Fibroblast of lung (primary cell): ENCODE measurements around the gene TRPM4. TPM values are rescaled to one million over a fixed set of nuclear protein-coding genes. Genes with fewer than 3 reads are reported as not detected.
"Not testable (repeated sequence)": the region's sequence is repeated elsewhere in the genome, so short reads cannot be mapped to it uniquely, and the experiment has no call there.

Experiments used
- DNase-seq, 2 donors: peaks; one replicate each; pipeline versions ENCODE4 v3.0.0 to v3.0.0-alpha.2; 2010; ENCODE audit warnings: low read depth in 2 of 2
- H2AFZ ChIP-seq: 2 replicates; pipeline ENCODE4 v1.5.1; 2012; ENCODE audit warnings: low read length, control low read depth, inconsistent platforms
- H3K27ac ChIP-seq: 2 replicates; pipeline ENCODE4 v1.5.1; 2011; ENCODE audit warnings: low read length, control low read depth; ENCODE audit not compliant: insufficient read depth
- H3K27me3 ChIP-seq: 2 replicates; pipeline ENCODE4 v1.5.1; 2011; ENCODE audit warnings: mild to moderate bottlenecking, low read length; ENCODE audit not compliant: control insufficient read depth, insufficient read depth
- H3K36me3 ChIP-seq: 2 replicates; pipeline ENCODE4 v1.5.1; 2011; ENCODE audit warnings: low read length; ENCODE audit not compliant: control insufficient read depth, insufficient read depth
- H3K4me1 ChIP-seq: 2 replicates; pipeline ENCODE4 v1.5.1; 2011; ENCODE audit warnings: low read length; ENCODE audit not compliant: control insufficient read depth, insufficient read depth; ENCODE audit errors: extremely low read depth
- H3K4me2 ChIP-seq: 2 replicates; pipeline ENCODE4 v1.5.1; 2011; ENCODE audit warnings: low read length, control low read depth; ENCODE audit not compliant: insufficient read depth; ENCODE audit errors: extremely low read depth
- H3K4me3 ChIP-seq, 4 experiments: fragments of 200-600 bp in 1 of 4; sonication (generic) in 1 of 4; replicated peaks in 1 of 4; 2 replicates each; pipeline ENCODE4 v1.5.1; 2011 to 2016; ENCODE audit warnings: low read length in 4 of 4, low read depth in 3 of 4, mild to moderate bottlenecking in 3 of 4, control low read depth in 2 of 4, inconsistent platforms in 1 of 4, mixed read lengths in 1 of 4; ENCODE audit not compliant: insufficient read depth in 1 of 4; ENCODE audit errors: control extremely low read depth in 1 of 4
- H3K79me2 ChIP-seq: 2 replicates; pipeline ENCODE4 v1.5.1; 2012; ENCODE audit warnings: mild to moderate bottlenecking, low read length, inconsistent platforms; ENCODE audit not compliant: control insufficient read depth, insufficient read depth
- H3K9ac ChIP-seq: 2 replicates; pipeline ENCODE4 v1.5.1; 2011; ENCODE audit warnings: mild to moderate bottlenecking, low read length, control low read depth; ENCODE audit not compliant: insufficient read depth
- H3K9me3 ChIP-seq: 2 replicates; pipeline ENCODE4 v1.5.1; 2012; ENCODE audit warnings: low read depth, low read length; ENCODE audit not compliant: control insufficient read depth, insufficient read depth
- H4K20me1 ChIP-seq: 2 replicates; pipeline ENCODE4 v1.5.1; 2011; ENCODE audit warnings: low read length; ENCODE audit not compliant: control insufficient read depth, insufficient read depth; ENCODE audit errors: extremely low read depth
- EZH2 ChIP-seq: IDR thresholded peaks from 2 replicates; pipeline ENCODE4 v1.5.1; 2012; ENCODE audit warnings: low read length, control low read depth, mild to moderate bottlenecking; ENCODE audit errors: missing control alignments
- polyA plus RNA-seq, 2 donors: library from polyadenylated mRNA; depleted of rRNA in 1 of 2; stranded (reverse) in 1 of 2; unstranded in 1 of 2; fragments of >200 nt; gene quantifications; 2 replicates each; pipeline ENCODE4 v1.2.1, GENCODE V29; 2011 to 2012; ENCODE audit warnings: missing spikeins in 1 of 2
- total RNA-seq: library from RNA; depleted of rRNA; stranded (reverse); fragments of >200 nt; gene quantifications from 2 replicates; pipeline ENCODE4 v1.2.1, GENCODE V29; 2014
- TF ChIP-seq, protein P1 (sequence below), 2 donors: IDR thresholded peaks in 1 of 2; conservative IDR thresholded peaks in 1 of 2; 1 replicate in 1 of 2; 2 replicates in 1 of 2; pipeline ENCODE4 v1.5.1; 2011 to 2012; ENCODE audit warnings: low read length in 2 of 2, control low read depth in 1 of 2, inconsistent platforms in 1 of 2, low read depth in 1 of 2, mild to moderate bottlenecking in 1 of 2

The TRPM4 gene
- total and polyA plus RNA-seq, 2 donors (not counting 1 experiment from before 2014, with no cell fraction given): 6.7 to 18.7 TPM

DNA sequence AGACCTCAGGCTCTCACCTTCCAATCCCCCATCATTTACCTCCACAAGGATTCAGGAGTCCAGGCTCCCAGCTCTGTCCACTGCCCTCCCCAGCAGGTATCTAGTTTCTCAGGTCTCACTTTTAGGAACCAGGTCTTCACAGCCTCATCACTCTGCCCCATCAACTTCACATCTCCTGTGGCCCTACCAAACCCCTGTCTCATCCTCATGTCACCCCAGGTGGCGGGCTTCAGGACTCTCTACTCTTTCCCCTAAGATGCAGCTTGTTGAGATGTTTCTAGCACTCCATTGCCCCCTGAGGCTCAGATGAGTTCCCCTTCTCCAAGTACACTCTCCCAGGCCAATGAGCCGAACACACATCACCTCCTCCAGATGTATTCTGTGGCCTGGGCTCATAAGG is 36.7 kb upstream of the TRPM4 start:
- Histone ChIP-seq H2AFZ (no peak overlapping the region), H3K4me2 (no peak overlapping the region), H4K20me1 (no peaks in the 10 kb centered on the region), H3K36me3 (no peaks in the 10 kb centered on the region), H3K4me1 (peaks cover 7% of the 10 kb centered on the region), H3K27me3 (peaks cover 13% of the 10 kb centered on the region), H3K9me3 (no peaks in the 10 kb centered on the region), H3K27ac (no peak overlapping the region), H3K79me2 (no peaks in the 10 kb centered on the region), H3K9ac (no peak overlapping the region), H3K4me3 (no peak overlapping the region)
- DNase-seq: no peak
- TF ChIP-seq, protein P1, sequence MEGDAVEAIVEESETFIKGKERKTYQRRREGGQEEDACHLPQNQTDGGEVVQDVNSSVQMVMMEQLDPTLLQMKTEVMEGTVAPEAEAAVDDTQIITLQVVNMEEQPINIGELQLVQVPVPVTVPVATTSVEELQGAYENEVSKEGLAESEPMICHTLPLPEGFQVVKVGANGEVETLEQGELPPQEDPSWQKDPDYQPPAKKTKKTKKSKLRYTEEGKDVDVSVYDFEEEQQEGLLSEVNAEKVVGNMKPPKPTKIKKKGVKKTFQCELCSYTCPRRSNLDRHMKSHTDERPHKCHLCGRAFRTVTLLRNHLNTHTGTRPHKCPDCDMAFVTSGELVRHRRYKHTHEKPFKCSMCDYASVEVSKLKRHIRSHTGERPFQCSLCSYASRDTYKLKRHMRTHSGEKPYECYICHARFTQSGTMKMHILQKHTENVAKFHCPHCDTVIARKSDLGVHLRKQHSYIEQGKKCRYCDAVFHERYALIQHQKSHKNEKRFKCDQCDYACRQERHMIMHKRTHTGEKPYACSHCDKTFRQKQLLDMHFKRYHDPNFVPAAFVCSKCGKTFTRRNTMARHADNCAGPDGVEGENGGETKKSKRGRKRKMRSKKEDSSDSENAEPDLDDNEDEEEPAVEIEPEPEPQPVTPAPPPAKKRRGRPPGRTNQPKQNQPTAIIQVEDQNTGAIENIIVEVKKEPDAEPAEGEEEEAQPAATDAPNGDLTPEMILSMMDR (conservative IDR thresholded peaks at IDR 0.05 in 1 of 2, IDR thresholded peaks at IDR 0.05 in 1 of 2; ENCODE audit: low read depth in 1 of 2, low read length in 2 of 2): no peak
- no peak for TF ChIP-seq EZH2

DNA sequence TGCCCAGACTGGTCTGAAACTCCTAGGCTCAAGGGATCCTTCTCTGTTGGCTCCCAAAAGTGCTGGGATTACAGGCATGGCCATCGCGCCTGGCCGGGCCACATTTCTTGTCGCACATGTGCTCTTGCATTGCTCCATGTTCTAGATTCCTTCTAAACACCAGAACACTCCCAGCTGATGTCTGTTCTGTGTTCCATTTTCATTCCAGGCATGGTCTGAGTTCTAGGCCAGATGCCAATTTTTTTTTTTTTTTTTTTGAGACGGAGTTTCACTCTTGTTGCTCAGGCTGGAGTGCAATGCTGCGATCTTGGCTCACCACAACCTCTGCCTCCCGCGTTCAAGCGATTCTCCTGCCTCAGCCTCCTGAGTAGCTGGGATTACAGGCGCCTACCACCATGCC is 35.8 kb upstream of the TRPM4 start:
- not testable (repeated sequence) for H3K9me3 ChIP-seq, H3K9ac ChIP-seq, H3K79me2 ChIP-seq, H3K4me3 ChIP-seq, H3K27ac ChIP-seq, DNase-seq, H3K36me3 ChIP-seq, H4K20me1 ChIP-seq, H2AFZ ChIP-seq, H3K4me2 ChIP-seq, H3K4me1 ChIP-seq
- H3K27me3 ChIP-seq: peaks cover 13% of the 10 kb centered on the region

- H3K4me1 ChIP-seq, H3K79me2 ChIP-seq, H3K9me3 ChIP-seq, H3K9ac ChIP-seq, DNase-seq, H3K4me2 ChIP-seq, H3K27ac ChIP-seq, H4K20me1 ChIP-seq, H3K4me3 ChIP-seq, H2AFZ ChIP-seq, H3K36me3 ChIP-seq: not testable (repeated sequence)
- peaks cover 13% of the 10 kb centered on the region for H3K27me3 ChIP-seq
Observed at GRCh38 chr19:49123285-49123684, 34.3 kb upstream of the TRPM4 start.

GRCh38 chr19:49125025-49125731 is 32.4 kb upstream of the TRPM4 start:
- Histone ChIP-seq H3K36me3 (no peaks in the 10 kb centered on the region), H2AFZ (no peak overlapping the region), H3K4me1 (no peaks in the 10 kb centered on the region), H4K20me1 (no peaks in the 10 kb centered on the region), H3K4me2 (no peak overlapping the region), H3K9ac (no peak overlapping the region), H3K27ac (no peak overlapping the region), H3K79me2 (no peaks in the 10 kb centered on the region), H3K9me3 (no peaks in the 10 kb centered on the region), H3K4me3 (no peak overlapping the region), H3K27me3 (peaks cover 9% of the 10 kb centered on the region)
- no peak for TF ChIP-seq EZH2
- TF ChIP-seq, protein P1 (conservative IDR thresholded peaks at IDR 0.05 in 1 of 2, IDR thresholded peaks at IDR 0.05 in 1 of 2; ENCODE audit: low read depth in 1 of 2, low read length in 2 of 2): no peak
- DNase-seq: no peak
